Colonic mucosa (tissue), 4 donors: ENCODE data around the gene ESPL1. TPM values are rescaled to one million over a fixed set of nuclear protein-coding genes. Genes with fewer than 3 reads are reported as not detected.

Source experiments
- DNase-seq: peaks from one replicate; pipeline ENCODE4 v3.0.0-alpha.2; 2020
- H3K27ac ChIP-seq: fragments of 200-600 bp; one replicate; pipeline ENCODE4 v1.8.0; 2021
- H3K27me3 ChIP-seq: fragments of 200-600 bp; one replicate; pipeline ENCODE4 v1.8.0; 2021
- H3K36me3 ChIP-seq: fragments of 200-600 bp; one replicate; pipeline ENCODE4 v1.8.0; 2021
- H3K4me1 ChIP-seq: fragments of 200-600 bp; one replicate; pipeline ENCODE4 v1.8.0; 2021; ENCODE audit warnings: mild to moderate bottlenecking
- H3K4me3 ChIP-seq: fragments of 200-600 bp; one replicate; pipeline ENCODE4 v1.8.0; 2021
- H3K9ac ChIP-seq, 2 donors: one replicate each; pipeline ENCODE4 v1.7.0; 2013; ENCODE audit warnings: control low read depth in 2 of 2, low read depth in 2 of 2, low read length in 2 of 2
- H3K9me3 ChIP-seq: fragments of 200-600 bp; one replicate; pipeline ENCODE4 v1.8.0; 2021
- intact Hi-C: fragments of 100-400 bp; cut with DNase I; formaldehyde crosslinking; loops from one replicate; pipeline ENCODE4 v1.14.1; 2022
- total RNA-seq, 2 donors: library from RNA; stranded (reverse); fragmentation: NEBNext Ultra II Directional in 1 of 2; extraction: Animal tissue kit (Norgen Biotek cat#: 25700) in 1 of 2; gene quantifications; one replicate each; pipeline ENCODE4 v1.2.1, GENCODE V29; 2021
- TF ChIP-seq, protein P1 (sequence below): fragments of 200-600 bp; IDR thresholded peaks from one replicate; pipeline ENCODE4 v1.8.0; 2022; ENCODE audit warnings: antibody characterized with exemption, mild to moderate bottlenecking
- donor health status: healthy.
- donor health status: DM: no; HTN: no; CAD: no.
- donor health status: DM: no; HTN: no; CAD: no.

Gene ESPL1
- total RNA-seq, 2 donors from 2014 or later: 9.6 to 34.6 TPM

DNA sequence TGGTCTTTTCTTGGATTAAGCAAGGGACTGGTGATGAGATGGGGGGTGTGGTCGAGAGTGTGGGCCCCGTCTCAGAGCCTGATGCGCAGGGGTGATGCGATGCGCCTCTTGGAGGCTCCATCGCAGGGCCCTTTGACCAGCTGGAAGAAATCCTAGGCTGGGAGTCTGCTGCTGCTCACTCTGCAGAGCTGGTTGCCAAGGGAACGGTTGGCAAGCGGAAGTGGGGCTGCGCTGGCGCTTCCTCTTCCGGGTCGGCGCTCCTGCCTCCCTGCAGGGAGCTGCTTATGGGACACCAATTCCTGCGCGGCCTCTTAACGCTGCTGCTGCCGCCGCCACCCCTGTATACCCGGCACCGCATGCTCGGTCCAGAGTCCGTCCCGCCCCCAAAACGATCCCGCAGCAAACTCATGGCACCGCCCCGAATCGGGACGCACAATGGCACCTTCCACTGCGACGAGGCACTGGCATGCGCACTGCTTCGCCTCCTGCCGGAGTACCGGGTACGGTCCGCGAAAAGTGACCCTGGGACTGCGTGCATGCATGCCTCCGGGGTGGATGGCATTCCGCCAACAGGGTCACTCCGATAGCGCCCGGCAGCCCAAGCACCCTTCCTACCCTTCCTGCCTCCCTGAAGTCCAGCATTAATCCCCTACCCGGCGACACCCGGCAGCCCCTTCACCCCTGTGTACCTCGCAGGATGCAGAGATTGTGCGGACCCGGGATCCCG lies 31.5 kb downstream of the ESPL1 start, which contains the start of gene MYG1:
TSS of gene MYG1 (plus strand) at position 242 of the 727 bp plus-strand sequence. CDS start at position 285, 43 bp downstream.
- Histone ChIP-seq H3K36me3 (no peaks in the 10 kb centered on the region), H3K4me3 (peak within 1 kb of the TSS; percentile 81), H3K9me3 (no peaks in the 10 kb centered on the region), H3K27me3 (no peaks in the 10 kb centered on the region), H3K9ac (peak within 1 kb of the TSS; percentile 67 to 90), H3K27ac (peak within 1 kb of the TSS; percentile 83), H3K4me1 (peaks cover 13% of the 10 kb centered on the region)
- intact Hi-C loops: no loop called here
- TF ChIP-seq, protein P1, sequence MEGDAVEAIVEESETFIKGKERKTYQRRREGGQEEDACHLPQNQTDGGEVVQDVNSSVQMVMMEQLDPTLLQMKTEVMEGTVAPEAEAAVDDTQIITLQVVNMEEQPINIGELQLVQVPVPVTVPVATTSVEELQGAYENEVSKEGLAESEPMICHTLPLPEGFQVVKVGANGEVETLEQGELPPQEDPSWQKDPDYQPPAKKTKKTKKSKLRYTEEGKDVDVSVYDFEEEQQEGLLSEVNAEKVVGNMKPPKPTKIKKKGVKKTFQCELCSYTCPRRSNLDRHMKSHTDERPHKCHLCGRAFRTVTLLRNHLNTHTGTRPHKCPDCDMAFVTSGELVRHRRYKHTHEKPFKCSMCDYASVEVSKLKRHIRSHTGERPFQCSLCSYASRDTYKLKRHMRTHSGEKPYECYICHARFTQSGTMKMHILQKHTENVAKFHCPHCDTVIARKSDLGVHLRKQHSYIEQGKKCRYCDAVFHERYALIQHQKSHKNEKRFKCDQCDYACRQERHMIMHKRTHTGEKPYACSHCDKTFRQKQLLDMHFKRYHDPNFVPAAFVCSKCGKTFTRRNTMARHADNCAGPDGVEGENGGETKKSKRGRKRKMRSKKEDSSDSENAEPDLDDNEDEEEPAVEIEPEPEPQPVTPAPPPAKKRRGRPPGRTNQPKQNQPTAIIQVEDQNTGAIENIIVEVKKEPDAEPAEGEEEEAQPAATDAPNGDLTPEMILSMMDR: no peak
- DNase-seq: peak; percentile 92

DNA sequence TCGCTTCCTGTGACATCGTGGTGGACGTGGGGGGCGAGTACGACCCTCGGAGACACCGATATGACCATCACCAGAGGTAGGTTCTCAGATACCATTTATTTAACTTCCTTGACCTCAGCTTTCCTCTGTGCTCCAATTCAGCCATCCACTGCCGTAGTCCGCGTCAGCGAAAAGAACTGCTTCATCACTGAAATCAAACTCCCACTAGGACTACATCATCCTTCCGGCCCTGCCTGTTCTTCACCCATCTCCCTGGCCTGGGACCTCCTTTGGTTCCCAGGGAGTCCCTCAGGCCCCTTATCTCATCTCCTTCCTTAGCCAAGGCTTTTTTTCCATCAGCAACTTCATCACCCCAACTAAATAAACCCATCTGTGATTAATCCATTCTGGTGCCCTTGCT lies 32.1 kb downstream of the ESPL1 start:
- intact Hi-C loops: no loop called here
- peaks cover 13% of the 10 kb centered on the region for H3K4me1 ChIP-seq
- no peak for DNase-seq
- peak overlapping the region; percentile 67 to 90 for H3K9ac ChIP-seq
- H3K9me3 ChIP-seq: no peaks in the 10 kb centered on the region
- H3K36me3 ChIP-seq: no peaks in the 10 kb centered on the region
- no peaks in the 10 kb centered on the region for H3K27me3 ChIP-seq
- H3K27ac ChIP-seq: peak overlapping the region; percentile 83
- H3K4me3 ChIP-seq: peak overlapping the region; percentile 81
- TF ChIP-seq, protein P1: no peak

DNA sequence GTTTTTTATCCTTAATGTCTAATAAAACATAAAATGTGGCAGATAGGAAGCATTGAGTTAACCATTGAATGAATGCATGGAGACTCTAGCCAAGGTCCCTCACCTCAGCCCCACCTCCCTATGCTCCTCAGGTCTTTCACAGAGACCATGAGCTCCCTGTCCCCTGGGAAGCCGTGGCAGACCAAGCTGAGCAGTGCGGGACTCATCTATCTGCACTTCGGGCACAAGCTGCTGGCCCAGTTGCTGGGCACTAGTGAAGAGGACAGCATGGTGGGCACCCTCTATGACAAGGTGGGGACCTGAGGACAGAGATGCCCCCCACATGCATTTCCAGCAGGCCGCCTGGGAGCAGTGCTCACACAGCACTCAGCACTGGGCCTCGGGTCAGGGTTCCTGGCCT lies 34.8 kb downstream of the ESPL1 start:
- no peak for DNase-seq
- intact Hi-C loops: no loop called here
- Histone ChIP-seq H3K27ac (no peak overlapping the region), H3K27me3 (no peaks in the 10 kb centered on the region), H3K9me3 (no peaks in the 10 kb centered on the region), H3K4me1 (peaks cover 10% of the 10 kb centered on the region), H3K9ac (peak overlapping the region in 1 of 2 donors; percentile 12), H3K36me3 (peaks cover 9% of the 10 kb centered on the region), H3K4me3 (no peak overlapping the region)
- TF ChIP-seq, protein P1: no peak

DNA sequence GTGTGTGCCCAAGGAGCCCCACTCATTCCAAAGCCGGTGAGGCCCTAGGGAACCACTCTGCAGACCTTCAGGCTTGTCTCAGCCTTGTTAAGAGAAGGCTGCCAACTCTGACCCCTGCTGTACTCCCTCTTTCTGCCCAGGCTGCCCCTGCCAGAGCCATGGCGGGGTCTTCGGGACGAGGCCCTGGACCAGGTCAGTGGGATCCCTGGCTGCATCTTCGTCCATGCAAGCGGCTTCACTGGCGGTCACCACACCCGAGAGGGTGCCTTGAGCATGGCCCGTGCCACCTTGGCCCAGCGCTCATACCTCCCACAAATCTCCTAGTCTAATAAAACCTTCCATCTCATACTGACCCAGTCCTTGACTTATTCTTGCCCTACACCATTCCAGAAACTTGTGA lies 38.7 kb downstream of the ESPL1 start:
- H3K27ac ChIP-seq: no peak overlapping the region
- TF ChIP-seq, protein P1: no peak
- DNase-seq: no peak
- no peaks in the 10 kb centered on the region for H3K27me3 ChIP-seq
- H3K4me1 ChIP-seq: no peaks in the 10 kb centered on the region
- H3K9ac ChIP-seq: no peak overlapping the region
- peaks cover 9% of the 10 kb centered on the region for H3K36me3 ChIP-seq
- H3K9me3 ChIP-seq: no peaks in the 10 kb centered on the region
- intact Hi-C loops: no loop called here
- H3K4me3 ChIP-seq: no peak overlapping the region

DNA sequence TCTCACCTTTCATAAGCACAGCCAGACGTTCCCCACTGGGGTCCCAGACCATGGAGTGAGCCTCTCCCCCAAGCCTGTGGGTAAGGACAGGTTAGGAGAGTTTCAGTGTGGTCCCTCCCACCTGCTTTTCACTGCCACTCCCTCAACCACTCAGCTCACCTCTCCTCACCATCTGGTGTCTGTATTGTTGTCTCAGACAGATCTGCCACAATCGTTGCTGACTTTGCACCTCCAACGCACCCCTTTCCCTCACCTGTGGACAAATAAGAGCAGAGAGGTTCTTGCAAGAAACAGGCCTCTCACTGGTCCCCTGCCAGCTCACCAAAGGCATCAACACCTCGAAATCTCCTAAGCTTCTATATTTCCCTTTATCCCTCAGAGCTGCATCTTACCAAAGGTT lies 40.2 kb downstream of the ESPL1 start:
- H3K4me3 ChIP-seq: no peak overlapping the region
- no peaks in the 10 kb centered on the region for H3K4me1 ChIP-seq
- intact Hi-C loops: no loop called here
- TF ChIP-seq, protein P1: no peak
- no peak for DNase-seq
- H3K9ac ChIP-seq: no peak overlapping the region
- peaks cover 9% of the 10 kb centered on the region for H3K36me3 ChIP-seq
- H3K27ac ChIP-seq: no peak overlapping the region
- H3K9me3 ChIP-seq: no peaks in the 10 kb centered on the region
- H3K27me3 ChIP-seq: no peaks in the 10 kb centered on the region
